MM.1S (cell line): ENCODE measurements around the gene BAK1.

ENCODE experiments used
- DNase-seq: peaks from one replicate; pipeline ENCODE4 v3.0.0-alpha.2; 2015
- H2AFZ ChIP-seq: fragments of 300-600 bp; sonication (generic); 2 replicates; pipeline ENCODE4 v1.6.0; 2016; ENCODE audit warnings: antibody characterized with exemption, low read length
- H3F3A ChIP-seq: fragments of 300-600 bp; sonication (generic); 2 replicates; pipeline ENCODE4 v1.6.1; 2016; ENCODE audit warnings: mild to moderate bottlenecking, antibody characterized with exemption, low read length, moderate library complexity, mixed read lengths; ENCODE audit not compliant: insufficient read depth
- H3K27ac ChIP-seq: fragments of 300-600 bp; sonication (generic); 2 replicates; pipeline ENCODE4 v1.5.1; 2016; ENCODE audit warnings: mild to moderate bottlenecking, low read length
- H3K27me3 ChIP-seq: fragments of 300-600 bp; sonication (generic); replicated peaks from 2 replicates; pipeline ENCODE4 v1.6.0; 2016; ENCODE audit warnings: low read length; ENCODE audit not compliant: insufficient read depth
- H3K36me3 ChIP-seq: fragments of 300-600 bp; sonication (generic); replicated peaks from 2 replicates; pipeline ENCODE4 v1.6.1; 2016; ENCODE audit warnings: mild to moderate bottlenecking, low read length, mixed read lengths; ENCODE audit not compliant: insufficient read depth
- H3K4me1 ChIP-seq: fragments of 300-600 bp; sonication (generic); 2 replicates; pipeline ENCODE4 v1.6.1; 2016; ENCODE audit warnings: low read length, mixed read lengths
- H3K4me2 ChIP-seq: fragments of 300-600 bp; sonication (generic); 2 replicates; pipeline ENCODE4 v1.6.0; 2016; ENCODE audit warnings: low read depth, low read length
- H3K4me3 ChIP-seq: fragments of 300-600 bp; sonication (generic); 2 replicates; pipeline ENCODE4 v1.5.1; 2016; ENCODE audit warnings: low read length, mixed read lengths
- H3K79me2 ChIP-seq: fragments of 300-600 bp; sonication (generic); 2 replicates; pipeline ENCODE4 v1.6.1; 2016; ENCODE audit warnings: mixed run types, low read length, mixed read lengths
- H3K9ac ChIP-seq: fragments of 300-600 bp; sonication (generic); 2 replicates; pipeline ENCODE4 v1.6.1; 2016; ENCODE audit warnings: low read length, mixed read lengths
- H3K9me2 ChIP-seq: fragments of 300-600 bp; sonication (generic); replicated peaks from 2 replicates; pipeline ENCODE4 v1.6.1; 2016; ENCODE audit warnings: mild to moderate bottlenecking, low read length, mixed read lengths; ENCODE audit not compliant: insufficient read depth
- H3K9me3 ChIP-seq: fragments of 300-600 bp; sonication (generic); replicated peaks from 2 replicates; pipeline ENCODE4 v1.6.1; 2016; ENCODE audit warnings: mild to moderate bottlenecking, low read length, mixed read lengths; ENCODE audit not compliant: insufficient read depth
- H4K20me1 ChIP-seq: fragments of 300-600 bp; sonication (generic); 2 replicates; pipeline ENCODE4 v1.6.1; 2016; ENCODE audit warnings: mild to moderate bottlenecking, low read length, moderate library complexity, mixed read lengths; ENCODE audit not compliant: insufficient read depth
- CTCF ChIP-seq: fragments of 300-600 bp; sonication (generic); IDR thresholded peaks from 2 replicates; pipeline ENCODE4 v1.5.1; 2016; ENCODE audit warnings: antibody characterized with exemption, low read length, mixed read lengths
- EZH2 ChIP-seq: fragments of 300-600 bp; sonication (generic); optimal IDR thresholded peaks from 2 replicates; pipeline ENCODE3; 2017; ENCODE audit warnings: low read depth, mild to moderate bottlenecking, antibody characterized with exemption, low read length, mixed read lengths
- EZH2phosphoT487 ChIP-seq: fragments of 300-600 bp; sonication (generic); IDR thresholded peaks from 2 replicates; pipeline ENCODE4 v1.6.1; 2018; ENCODE audit warnings: antibody characterized with exemption, low read length

The BAK1 gene

GRCh38 chr6:33613795-33614168, 33.7 kb upstream of the BAK1 start:
- DNase-seq: no peak
- TF ChIP-seq EZH2 (no peak), CTCF (no peak), EZH2phosphoT487 (no peak)
- no peak overlapping the region for H3K4me2 ChIP-seq
- H3F3A ChIP-seq: no peaks in the 10 kb centered on the region
- no peaks in the 10 kb centered on the region for H3K79me2 ChIP-seq
- no peak overlapping the region for H3K4me3 ChIP-seq
- H4K20me1 ChIP-seq: no peaks in the 10 kb centered on the region
- H3K36me3 ChIP-seq: no peaks in the 10 kb centered on the region
- H2AFZ ChIP-seq: no peak overlapping the region
- H3K9me2 ChIP-seq: no peaks in the 10 kb centered on the region
- H3K4me1 ChIP-seq: no peaks in the 10 kb centered on the region
- H3K27me3 ChIP-seq: no peaks in the 10 kb centered on the region
- H3K9ac ChIP-seq: no peak overlapping the region
- H3K9me3 ChIP-seq: no peaks in the 10 kb centered on the region
- H3K27ac ChIP-seq: no peak overlapping the region

GRCh38 chr6:33613146-33613794, 33.2 kb upstream of the BAK1 start:
- Histone ChIP-seq H3K4me1 (no peaks in the 10 kb centered on the region), H3K79me2 (no peaks in the 10 kb centered on the region), H3K27me3 (no peaks in the 10 kb centered on the region), H3F3A (no peaks in the 10 kb centered on the region), H3K36me3 (no peaks in the 10 kb centered on the region), H3K9ac (no peak overlapping the region), H3K9me2 (no peaks in the 10 kb centered on the region), H3K4me3 (no peak overlapping the region), H3K27ac (no peak overlapping the region), H2AFZ (no peak overlapping the region), H3K4me2 (no peak overlapping the region), H3K9me3 (no peaks in the 10 kb centered on the region), H4K20me1 (no peaks in the 10 kb centered on the region)
- no peak for DNase-seq
- TF ChIP-seq EZH2 (no peak), CTCF (no peak), EZH2phosphoT487 (no peak)

GRCh38 chr6:33610779-33611732, 31.0 kb upstream of the BAK1 start:
- H3K4me2 ChIP-seq: no peak overlapping the region
- H3K9me3 ChIP-seq: no peaks in the 10 kb centered on the region
- no peaks in the 10 kb centered on the region for H3K79me2 ChIP-seq
- no peaks in the 10 kb centered on the region for H4K20me1 ChIP-seq
- no peak overlapping the region for H3K9ac ChIP-seq
- no peaks in the 10 kb centered on the region for H3K9me2 ChIP-seq
- TF ChIP-seq CTCF: no peak
- TF ChIP-seq EZH2: no peak
- TF ChIP-seq EZH2phosphoT487: no peak
- H3K27ac ChIP-seq: no peak overlapping the region
- no peak for DNase-seq
- no peak overlapping the region for H3K4me3 ChIP-seq
- no peak overlapping the region for H2AFZ ChIP-seq
- no peaks in the 10 kb centered on the region for H3K36me3 ChIP-seq
- no peaks in the 10 kb centered on the region for H3K27me3 ChIP-seq
- H3F3A ChIP-seq: no peaks in the 10 kb centered on the region
- 0 out of 2 replicates have a peak, but pooled peaks cover 3% of the 10 kb centered on the region for H3K4me1 ChIP-seq
